CD4-positive, alpha-beta T cell treated with Interleukin-17A for 4 hours (primary cell): Measurements from ENCODE around the gene TRAPPC11.
"Not testable (repeated sequence)": the region's sequence is repeated elsewhere in the genome, so short reads cannot be mapped to it uniquely, and the experiment has no call there.

Source experiments
- DNase-seq: peaks from one replicate; pipeline ENCODE4 v3.0.0-alpha.2; 2020; ENCODE audit warnings: mixed read lengths

Gene TRAPPC11

DNA sequence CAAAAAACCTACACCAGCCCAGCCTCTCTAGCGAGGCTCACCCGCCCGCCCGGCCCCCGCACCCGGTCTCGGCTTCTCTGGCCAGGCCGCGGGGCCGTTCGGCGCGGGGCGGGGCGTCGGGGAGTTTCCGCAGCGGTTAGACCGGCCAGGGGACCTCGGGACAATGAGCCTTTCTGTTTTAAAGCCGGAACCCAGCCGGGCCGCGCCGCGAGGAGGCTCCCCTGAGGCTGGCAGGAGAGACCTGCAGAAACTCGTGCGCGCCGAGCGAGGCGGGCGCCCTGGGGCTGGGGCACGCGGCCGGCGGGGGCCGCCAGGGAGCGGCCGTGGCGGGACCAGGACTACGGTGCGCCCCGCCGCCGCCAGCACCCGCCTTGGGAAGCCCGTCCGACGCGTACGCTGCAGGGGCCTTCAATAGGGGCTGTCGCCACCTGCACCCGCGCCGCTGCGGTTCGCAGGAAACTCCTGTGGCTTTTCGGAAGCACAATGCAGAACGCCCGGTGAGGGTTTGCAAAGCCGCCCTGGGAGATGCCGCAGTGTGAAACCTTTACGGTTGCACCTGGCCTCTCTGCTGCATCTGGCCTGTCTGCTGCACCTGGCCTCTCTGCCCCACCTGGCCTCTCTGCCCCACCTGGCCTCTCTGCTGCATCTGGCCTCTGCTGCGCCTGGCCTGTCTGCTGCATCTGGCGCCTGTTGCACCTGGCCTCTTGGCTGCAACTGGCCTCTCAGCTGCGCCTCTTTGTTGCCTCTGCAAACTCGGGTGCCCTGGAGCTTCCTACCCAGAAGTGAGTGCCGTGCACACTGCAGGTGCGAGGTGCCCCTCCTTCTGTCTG, 63.9 kb downstream of the TRAPPC11 start:
- peak; percentile 55 for DNase-seq

- no peak for DNase-seq
Measured at GRCh38 chr4:183723561-183724228, 64.6 kb downstream of the TRAPPC11 start.

DNA sequence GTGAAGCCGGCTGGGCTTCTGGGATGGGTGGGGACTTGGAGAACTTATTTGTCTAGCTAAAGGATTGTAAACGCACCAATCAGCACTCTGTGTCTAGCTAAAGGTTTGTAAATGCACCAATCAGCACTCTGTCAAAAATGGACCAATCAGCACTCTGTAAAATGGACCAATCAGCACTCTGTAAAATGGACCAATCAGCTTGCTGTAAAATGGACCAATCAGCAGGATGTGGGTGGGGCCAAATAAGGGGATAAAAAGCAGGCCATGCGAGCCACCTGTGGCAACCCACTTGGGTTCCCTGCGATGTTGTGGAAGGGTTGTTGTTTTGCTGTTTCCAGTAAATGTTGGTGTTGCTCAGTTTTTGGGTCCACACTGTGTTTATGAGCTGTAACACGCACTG, 66.5 kb downstream of the TRAPPC11 start:
- not testable (repeated sequence) for DNase-seq

DNA sequence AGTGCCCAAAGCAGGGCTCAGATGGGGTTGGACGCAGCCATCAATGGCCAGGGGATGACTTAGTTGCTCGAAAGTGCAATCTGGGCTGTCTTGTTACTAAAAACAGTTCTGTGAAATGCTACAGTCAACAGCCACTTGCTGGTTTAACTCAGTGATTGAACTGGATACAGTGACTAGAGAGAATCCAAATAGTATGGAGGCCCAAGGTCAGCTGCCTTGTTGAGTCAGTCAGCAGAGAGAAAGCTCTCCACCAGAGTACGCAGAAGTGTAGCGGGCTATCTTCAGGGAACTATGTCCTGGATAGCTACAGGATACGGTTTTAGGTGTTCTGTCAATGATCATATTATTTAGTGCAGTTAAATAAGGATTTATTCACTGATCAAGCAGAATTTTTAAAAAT, 68.4 kb downstream of the TRAPPC11 start:
- DNase-seq = no peak

- DNase-seq = no peak
Measured at GRCh38 chr4:183728223-183729068, 69.4 kb downstream of the TRAPPC11 start.

DNA sequence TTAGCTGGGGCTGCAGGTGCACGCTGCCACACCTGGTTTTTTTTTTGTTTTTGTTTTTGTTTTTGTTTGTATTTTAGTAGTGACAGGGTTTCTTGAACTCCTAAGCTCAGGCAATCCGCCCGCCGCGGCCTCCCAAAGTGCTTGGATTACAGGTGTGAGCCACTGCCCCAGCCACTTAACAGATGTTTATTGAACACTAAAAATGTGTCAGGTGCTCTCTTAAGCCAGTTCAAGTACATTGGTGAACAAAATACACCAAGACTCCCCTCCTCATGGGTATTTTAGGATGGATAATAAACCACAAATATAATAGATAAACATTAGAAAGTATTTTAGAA, 69.9 kb downstream of the TRAPPC11 start:
- no peak for DNase-seq

DNA sequence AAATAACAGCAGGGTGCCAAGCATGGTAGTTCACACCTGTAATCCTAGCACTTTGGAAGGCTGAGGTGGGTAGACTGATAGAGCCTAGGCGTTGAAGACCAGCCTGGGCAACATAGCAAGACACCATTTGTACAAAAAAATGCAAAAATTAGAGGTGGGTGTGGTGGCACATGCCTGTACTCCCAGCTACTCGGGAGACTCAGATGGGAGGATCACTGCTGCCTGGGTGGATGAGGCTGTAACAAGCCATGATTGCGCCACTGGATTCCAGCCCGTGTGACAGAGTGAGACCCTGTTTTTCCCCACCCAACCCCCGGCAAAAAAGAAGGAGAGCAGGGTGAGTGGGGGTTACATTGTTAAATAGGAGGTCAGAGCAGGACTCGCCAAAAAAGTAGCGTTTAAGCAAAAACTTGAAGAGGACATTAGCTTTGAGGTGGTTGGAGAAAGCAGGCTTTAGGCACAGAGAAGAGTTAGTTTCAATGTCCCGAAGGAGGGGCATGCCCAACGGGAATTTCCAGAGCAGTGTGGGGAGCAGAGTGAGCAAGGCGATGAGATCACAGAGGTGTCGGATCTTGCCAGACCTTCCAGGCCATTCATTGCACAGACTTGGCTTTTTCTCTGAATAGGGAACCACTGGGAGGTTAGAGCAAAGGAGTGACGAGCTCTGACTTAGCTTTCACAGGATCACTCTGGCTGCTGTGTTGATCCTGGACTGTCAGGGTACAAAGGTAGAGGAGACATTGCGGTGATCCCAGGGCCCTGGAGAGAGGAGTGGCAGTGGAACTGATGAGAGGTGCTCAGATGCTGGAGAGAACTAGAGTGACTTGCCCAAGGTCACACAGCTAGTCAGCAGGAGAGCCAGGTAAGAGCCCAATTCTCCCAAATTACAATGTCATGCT, 70.6 kb downstream of the TRAPPC11 start:
- no peak for DNase-seq

DNA sequence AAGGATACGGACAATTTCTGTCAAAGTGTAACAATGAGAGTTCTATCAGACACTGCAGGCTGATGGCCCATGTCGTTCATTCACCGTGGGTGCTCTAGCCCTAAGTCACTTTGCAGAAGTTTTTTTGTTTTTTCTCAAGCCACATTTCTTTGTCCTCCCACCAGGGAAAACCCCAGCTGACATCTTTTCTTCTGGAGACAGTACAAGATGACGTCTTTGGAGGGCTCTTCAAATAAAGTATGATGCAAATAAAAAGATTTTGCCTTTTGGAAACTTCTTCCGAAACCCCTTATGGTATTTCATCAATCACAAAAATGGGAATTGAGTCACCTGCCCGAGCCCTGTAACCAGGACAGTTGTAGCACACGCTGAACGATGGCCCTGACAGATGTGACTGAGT, 73.2 kb downstream of the TRAPPC11 start:
- DNase-seq = no peak

DNA sequence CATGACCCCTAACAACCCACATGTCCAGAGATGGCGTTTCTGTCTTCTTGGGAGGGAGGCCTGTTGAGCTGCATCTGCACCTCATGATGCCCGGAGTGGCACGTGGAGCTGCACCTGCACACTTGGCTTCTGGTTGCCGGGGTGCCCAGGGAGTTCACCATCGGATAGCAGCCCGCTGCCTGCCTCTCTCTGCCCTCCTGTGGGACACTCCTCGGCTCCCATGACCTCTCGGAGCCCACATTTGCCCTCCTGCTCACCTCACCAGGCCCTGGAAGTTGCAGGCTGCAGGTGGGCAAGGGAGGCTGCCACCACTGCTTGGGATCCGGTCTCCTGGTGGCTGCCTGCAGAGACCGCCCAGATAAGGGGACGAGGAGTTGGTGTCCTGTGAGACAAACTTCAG, 74.1 kb downstream of the TRAPPC11 start:
- DNase-seq = no peak

- no peak for DNase-seq
Measured at GRCh38 chr4:183738081-183738673, 79.1 kb downstream of the TRAPPC11 start.

DNA sequence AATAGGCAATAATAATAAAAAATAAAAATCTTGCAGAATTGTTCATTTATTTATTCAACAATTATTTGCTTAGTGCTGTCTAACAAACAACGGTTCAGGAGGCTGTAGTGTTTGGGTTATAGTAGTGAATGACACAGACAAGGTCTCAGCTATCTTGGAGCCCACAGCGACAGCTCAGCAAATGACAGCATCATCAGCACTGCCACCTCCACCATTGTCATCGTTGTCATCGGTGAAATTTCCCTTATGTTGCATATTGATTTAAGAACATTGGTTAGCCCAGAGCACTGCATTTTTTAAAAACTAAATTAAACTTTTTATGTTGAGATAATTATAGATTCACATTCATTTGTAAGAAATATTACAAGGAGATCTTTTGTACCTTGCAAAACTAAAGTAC, 79.9 kb downstream of the TRAPPC11 start:
- DNase-seq = no peak

- no peak for DNase-seq
Measured at GRCh38 chr4:183746305-183747229, 87.5 kb downstream of the TRAPPC11 start.

GRCh38 chr4:183747380-183747779, 88.3 kb downstream of the TRAPPC11 start:
- no peak for DNase-seq

GRCh38 chr4:183747931-183748670, 89.0 kb downstream of the TRAPPC11 start:
- DNase-seq = no peak

DNA sequence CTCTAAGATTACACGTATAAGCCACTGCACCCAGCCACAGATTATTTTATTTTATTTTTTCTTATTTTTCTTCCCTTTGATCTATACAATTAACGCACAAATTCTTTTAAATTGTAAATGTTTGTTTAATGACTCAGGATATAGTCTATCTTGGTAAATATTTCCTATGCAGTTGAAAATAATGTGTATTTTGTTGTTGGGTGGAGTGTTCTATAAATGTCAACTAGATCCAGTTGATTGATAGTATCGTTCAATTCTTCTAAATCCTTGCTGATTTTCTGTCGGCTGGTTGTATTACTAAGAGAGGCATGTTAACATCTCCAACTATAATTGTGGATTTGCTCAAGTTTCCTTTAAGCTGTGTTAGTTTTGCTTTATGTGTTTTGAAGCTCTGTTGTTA, 92.0 kb downstream of the TRAPPC11 start:
- DNase-seq = no peak

- DNase-seq = no peak
Measured at GRCh38 chr4:183755596-183755995, 96.5 kb downstream of the TRAPPC11 start.

DNA sequence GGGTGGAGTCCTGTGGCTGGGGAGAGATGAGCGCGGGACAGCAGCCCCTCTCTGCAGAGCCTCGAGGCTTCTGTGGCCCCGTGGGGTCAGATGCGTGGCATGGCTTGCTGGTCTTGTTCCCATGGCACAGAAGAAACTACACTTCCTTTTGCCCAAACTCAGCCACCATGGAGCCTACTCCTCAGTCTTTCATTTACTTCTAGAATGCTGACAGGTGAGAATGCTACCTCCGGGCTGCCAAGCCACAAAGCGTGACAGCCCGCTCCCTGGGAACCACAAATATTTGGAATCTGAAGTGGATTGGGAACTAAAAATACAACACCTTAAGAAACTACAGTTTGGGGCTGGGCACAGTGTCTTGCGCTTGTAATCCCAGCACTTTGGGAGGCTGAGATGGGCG, 98.0 kb downstream of the TRAPPC11 start:
- DNase-seq = no peak

DNA sequence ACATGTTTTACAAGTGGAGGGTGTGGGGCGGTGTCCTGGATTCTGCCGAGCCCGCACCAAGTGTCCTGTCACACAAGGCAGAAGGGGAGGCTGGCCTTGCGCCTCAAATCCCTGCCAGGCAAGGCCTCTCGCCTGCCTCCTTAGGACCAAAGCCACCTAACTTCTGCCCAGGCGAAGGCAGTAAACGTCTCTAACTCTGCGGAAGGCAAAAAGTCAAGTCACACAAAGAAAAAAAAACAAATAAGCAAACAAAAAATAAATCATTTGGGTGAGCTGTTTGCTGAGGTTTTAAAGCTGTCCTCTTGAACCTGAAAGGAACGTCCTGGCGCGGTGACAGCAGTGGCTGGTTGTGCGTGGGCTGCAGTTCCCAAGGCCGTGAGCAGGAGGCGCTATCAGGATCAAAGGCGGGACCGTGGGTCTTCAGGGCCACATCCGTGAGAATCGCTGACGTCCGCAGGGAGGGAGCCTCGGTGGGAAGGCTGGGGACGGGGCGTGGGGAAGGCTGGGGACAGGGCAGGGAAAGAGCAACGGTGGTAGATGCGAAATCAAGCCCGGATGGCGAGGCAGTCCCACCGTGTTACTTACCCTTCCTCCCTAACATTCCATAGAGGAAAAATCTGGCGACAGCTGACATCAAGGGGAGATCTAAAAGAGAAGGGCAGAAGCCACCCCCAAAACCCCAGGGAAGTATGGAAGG, 99.1 kb downstream of the TRAPPC11 start:
- DNase-seq = no peak

GRCh38 chr4:183758758-183759447, 99.8 kb downstream of the TRAPPC11 start:
- DNase-seq = no peak
